GM12878 (cell line): ENCODE data around the gene OR51F1. TPM values are rescaled to one million over a fixed set of nuclear protein-coding genes. Genes with fewer than 3 reads are reported as not detected.

Experiments used
- ATF3 ChIP-seq: IDR thresholded peaks from 2 replicates; pipeline ENCODE4 v1.6.1; 2011; ENCODE audit warnings: low read depth, mild to moderate bottlenecking, low read length, moderate library complexity, borderline replicate concordance; ENCODE audit errors: extremely low read depth
- CBFB ChIP-seq: IDR thresholded peaks from 2 replicates; pipeline ENCODE4 v1.6.1; 2016; ENCODE audit warnings: antibody characterized with exemption, low read depth
- HDAC2 ChIP-seq: fragments of 200-600 bp; sonication (generic); IDR thresholded peaks from 2 replicates; pipeline ENCODE4 v1.6.1; 2017
- LARP7 ChIP-seq: fragments of 450-650 bp; IDR thresholded peaks from 2 replicates; pipeline ENCODE4 v1.6.1; 2017; ENCODE audit warnings: mild to moderate bottlenecking
- NR2C2 ChIP-seq: IDR thresholded peaks from 2 replicates; pipeline ENCODE4 v1.6.1; 2011; ENCODE audit warnings: borderline replicate concordance, low read depth; ENCODE audit not compliant: control insufficient read depth, insufficient read length
- RELB ChIP-seq: fragments of 450-650 bp; IDR thresholded peaks from 2 replicates; pipeline ENCODE4 v1.6.1; 2017; ENCODE audit warnings: low read depth, mild to moderate bottlenecking, moderate library complexity
- SMARCA5 ChIP-seq: fragments of 450-650 bp; IDR thresholded peaks from 2 replicates; pipeline ENCODE4 v1.6.1; 2017; ENCODE audit warnings: mild to moderate bottlenecking
- SUZ12 ChIP-seq: fragments of 200-600 bp; sonication (generic); IDR thresholded peaks from one replicate; pipeline ENCODE4 v1.6.1; 2018; ENCODE audit warnings: antibody characterized with exemption, mild to moderate bottlenecking; ENCODE audit not compliant: unreplicated experiment
- ZBTB11 ChIP-seq: fragments of 450-650 bp; formaldehyde crosslinking; IDR thresholded peaks from 2 replicates; pipeline ENCODE4 v1.5.0; 2022; ENCODE audit warnings: mild to moderate bottlenecking, missing genetic modification characterization
- ZBTB33 ChIP-seq: fragments of 450-650 bp; IDR thresholded peaks from 2 replicates; pipeline ENCODE4 v1.6.1; 2017; ENCODE audit warnings: mild to moderate bottlenecking
- ZNF592 ChIP-seq: fragments of 450-650 bp; IDR thresholded peaks from 2 replicates; pipeline ENCODE4 v1.6.1; 2017; ENCODE audit warnings: mild to moderate bottlenecking, moderate library complexity
- ZSCAN29 ChIP-seq: fragments of 450-650 bp; IDR thresholded peaks from 2 replicates; pipeline ENCODE4 v1.6.1; 2017; ENCODE audit warnings: mild to moderate bottlenecking, moderate library complexity
- polyA plus RNA-seq, 11 experiments: library from polyadenylated mRNA; depleted of rRNA in 4 of 11; unstranded in 6 of 11; stranded (reverse) in 5 of 11; fragments of >200 nt; fragmentation: Nextera tagmentation in 4 of 11; fragmentation: Illumina TruSeq in 1 of 11; extraction: Ambion mirVana in 4 of 11; extraction: Trizol in 1 of 11; gene quantifications; 1 replicate in 1 of 11; 2 replicates in 10 of 11; pipeline versions ENCODE4 v1.2.1 to v1.2.3, GENCODE V29; 2011 to 2016; ENCODE audit warnings: inconsistent platforms in 2 of 11, missing spikeins in 2 of 11, low read depth in 1 of 11
- total RNA-seq, 4 experiments: library from RNA; depleted of rRNA in 3 of 4; stranded (reverse); fragments of >200 nt in 3 of 4; fragmentation: Illumina TruSeq in 1 of 4; extraction: Trizol in 1 of 4; gene quantifications; 2 replicates each; pipeline versions ENCODE4 v1.2.1 to v1.2.3, GENCODE V29; 2013 to 2021

OR51F1 gene
- total and polyA plus RNA-seq, 10 of the 15 experiments (the other 5 are each of a cell fraction or from before 2014, with no cell fraction given): not detected

- TF ChIP-seq ZNF592 (no peak), LARP7 (no peak), NR2C2 (no peak), SMARCA5 (no peak), ZSCAN29 (no peak), RELB (no peak), CBFB (no peak), ZBTB11 (CRISPR knock-in tag) (no peak), ATF3 (no peak), ZBTB33 (no peak), SUZ12 (no peak), HDAC2 (no peak)
Observed at GRCh38 chr11:4727171-4727570, 42.6 kb downstream of the OR51F1 start (continued).
